Activated T-helper 1 cell treated with anti-CD3 and anti-CD28 coated beads, Interleukin-2, amount 50 U/mL, for 16 hours (primary cell): ENCODE data around the gene OTOL1.
"Not testable (repeated sequence)": the region's sequence is repeated elsewhere in the genome, so short reads cannot be mapped to it uniquely, and the experiment has no call there.

Experiments used
- DNase-seq, 2 donors: peaks; one replicate each; pipeline ENCODE4 v3.0.0-alpha.2; 2020; ENCODE audit warnings: low read depth in 1 of 2, low spot score in 1 of 2

Gene OTOL1

DNA sequence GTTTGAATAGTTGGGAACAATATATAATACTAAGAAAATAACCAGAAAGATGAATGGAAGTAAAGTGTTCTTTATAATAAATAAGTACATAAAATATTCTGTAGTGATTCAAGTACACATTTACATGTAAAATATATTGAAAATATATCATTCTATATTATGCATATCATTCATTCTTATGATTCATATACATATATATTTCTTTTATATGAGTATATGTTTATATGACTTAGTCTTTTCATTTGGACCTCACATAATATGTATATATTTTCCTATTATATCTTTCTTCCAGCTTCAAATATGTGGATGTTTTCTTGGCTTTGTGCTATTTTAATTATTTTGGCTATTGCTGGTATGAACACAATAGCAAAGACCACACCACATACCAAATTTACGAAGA lies at the start of gene OTOL1:
OTOL1 (plus strand) TSS at position 301 of the 400 bp plus-strand sequence; CDS start at position 301, 0 bp downstream.
- no peak for DNase-seq

DNA sequence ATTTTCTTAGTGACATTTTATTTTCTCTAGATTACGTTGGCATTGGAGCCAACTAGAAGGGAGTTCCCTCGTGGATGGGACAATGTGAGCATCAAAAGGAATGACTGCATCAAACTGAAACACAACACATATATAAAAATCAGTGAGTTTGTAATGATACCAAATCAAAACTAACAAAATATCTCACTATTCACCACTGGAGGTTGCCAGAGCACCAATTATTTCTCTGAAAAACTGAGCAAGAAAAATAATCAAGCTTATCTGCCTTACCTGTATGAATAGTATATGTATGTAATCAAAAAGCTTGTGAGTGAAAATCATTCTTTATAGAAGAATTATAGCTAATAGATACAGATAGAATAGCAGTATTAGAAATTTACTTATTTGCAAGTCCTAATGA lies 46.8 kb upstream of the OTOL1 start:
- DNase-seq = no peak

GRCh38 chr3:161452179-161452578 lies 44.4 kb upstream of the OTOL1 start:
- no peak for DNase-seq

DNA sequence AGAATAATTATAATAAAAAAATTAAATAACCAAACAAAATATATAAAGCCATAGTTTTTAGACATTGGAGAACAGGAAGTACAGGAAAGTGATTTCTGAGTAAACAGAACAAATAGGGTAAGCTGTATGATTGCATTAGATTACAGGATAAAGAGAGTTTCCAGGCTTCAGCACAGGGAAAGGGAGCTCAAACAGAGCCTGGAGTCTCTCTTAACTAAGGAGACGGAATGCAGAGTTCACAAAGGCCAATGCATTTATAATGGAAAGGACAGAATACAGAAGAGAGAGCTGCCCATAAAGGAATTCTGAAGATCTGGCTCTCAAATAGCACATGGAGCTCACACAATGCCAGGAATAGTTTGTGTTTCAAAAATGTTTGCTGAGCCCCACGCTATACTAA lies 42.0 kb upstream of the OTOL1 start:
- no peak for DNase-seq

DNA sequence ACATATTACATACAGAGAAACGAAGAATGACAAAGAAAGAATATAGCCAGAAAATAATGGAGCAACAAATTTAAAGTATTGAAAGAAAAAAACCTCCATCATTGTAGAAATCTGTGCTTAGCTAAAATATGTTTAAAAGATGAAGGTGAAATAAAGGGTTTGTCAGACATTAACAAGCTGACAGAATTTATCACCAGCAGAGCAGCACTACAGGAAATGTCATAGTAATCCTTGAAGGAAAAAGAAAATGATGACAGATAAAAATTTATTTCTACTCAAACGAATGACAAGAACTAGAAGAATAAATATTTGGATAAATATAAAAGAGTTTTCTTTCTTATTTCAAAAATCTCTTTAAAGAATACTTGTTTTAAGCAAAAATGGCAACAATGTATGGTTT lies 40.6 kb upstream of the OTOL1 start:
- no peak for DNase-seq

- no peak for DNase-seq
Observed at GRCh38 chr3:161462138-161462537, 34.5 kb upstream of the OTOL1 start.

- DNase-seq = no peak
Observed at GRCh38 chr3:161471211-161471610, 25.4 kb upstream of the OTOL1 start.

GRCh38 chr3:161474139-161474538 lies 22.5 kb upstream of the OTOL1 start:
- DNase-seq = no peak

DNA sequence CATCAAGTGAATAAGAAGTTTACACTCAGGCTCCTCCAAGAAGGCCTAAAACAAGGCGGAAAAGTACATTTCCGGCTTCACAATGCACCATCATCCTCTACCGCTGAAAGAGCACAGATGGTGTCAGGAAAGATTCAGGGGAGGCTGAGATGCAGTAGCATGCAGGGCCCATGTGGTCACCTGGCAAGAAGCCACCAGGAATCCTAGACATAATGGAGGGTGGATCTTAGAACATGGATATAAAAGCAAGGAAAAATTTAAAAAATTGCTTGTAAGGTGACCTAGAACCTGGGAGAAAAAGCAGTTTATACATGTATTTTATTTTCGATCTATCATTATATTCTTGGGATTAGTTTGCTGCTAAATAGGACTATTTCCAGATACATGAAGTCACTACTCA lies 21.9 kb upstream of the OTOL1 start:
- no peak for DNase-seq

GRCh38 chr3:161475206-161475605 lies 21.4 kb upstream of the OTOL1 start:
- no peak for DNase-seq

DNA sequence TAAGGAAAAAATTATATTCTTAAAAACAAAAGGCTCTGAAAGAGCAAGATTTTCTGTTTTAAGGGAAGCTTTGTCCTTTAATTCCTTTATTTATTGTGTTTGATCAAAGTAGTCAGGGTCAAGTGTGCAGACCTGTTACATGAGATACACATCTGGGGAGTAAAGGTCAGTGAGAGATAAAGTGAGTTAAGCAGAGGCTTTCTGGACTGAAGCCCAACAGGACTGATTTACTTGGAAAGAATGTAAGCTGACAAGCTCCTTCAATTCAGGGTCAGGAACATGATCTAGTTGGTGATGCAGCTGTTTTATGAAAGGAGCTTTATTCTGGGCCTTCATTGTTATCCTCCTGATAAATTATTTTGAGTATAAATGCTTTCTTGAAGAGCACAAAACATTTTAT lies 20.7 kb upstream of the OTOL1 start:
- no peak for DNase-seq

- no peak for DNase-seq
Observed at GRCh38 chr3:161484226-161484625, 12.4 kb upstream of the OTOL1 start.

GRCh38 chr3:161488284-161488683 lies 8.3 kb upstream of the OTOL1 start:
- not testable (repeated sequence) for DNase-seq

GRCh38 chr3:161489395-161489794 lies 7.2 kb upstream of the OTOL1 start:
- DNase-seq = no peak

DNA sequence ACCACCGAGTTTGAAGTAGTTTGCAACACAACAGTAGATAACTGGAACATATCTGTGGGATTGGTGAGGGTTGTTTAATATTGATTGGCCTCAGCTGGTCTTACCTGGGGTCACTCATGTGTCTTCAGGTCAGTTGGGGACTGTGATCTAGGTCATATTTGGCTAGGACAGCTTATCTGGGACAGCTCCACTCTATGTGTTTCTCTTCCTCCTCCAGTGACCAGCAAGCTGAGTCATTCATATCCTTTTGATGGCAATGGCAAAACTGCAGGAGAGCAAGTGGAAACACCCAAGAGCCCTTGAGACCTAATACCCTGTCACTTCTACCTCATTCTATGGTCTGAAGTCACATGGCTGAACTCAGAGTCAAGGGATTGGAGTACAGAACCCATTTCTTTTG lies 5.8 kb upstream of the OTOL1 start:
- DNase-seq = not testable (repeated sequence)

GRCh38 chr3:161498259-161498921 lies 1.8 kb downstream of the OTOL1 start:
- no peak for DNase-seq

GRCh38 chr3:161500068-161500796 lies 3.6 kb downstream of the OTOL1 start:
- DNase-seq = no peak

GRCh38 chr3:161503271-161503670 lies 6.7 kb downstream of the OTOL1 start:
- no peak for DNase-seq

GRCh38 chr3:161508852-161509477 lies 12.4 kb downstream of the OTOL1 start:
- no peak for DNase-seq

- no peak for DNase-seq
Observed at GRCh38 chr3:161510510-161511260, 14.1 kb downstream of the OTOL1 start.

DNA sequence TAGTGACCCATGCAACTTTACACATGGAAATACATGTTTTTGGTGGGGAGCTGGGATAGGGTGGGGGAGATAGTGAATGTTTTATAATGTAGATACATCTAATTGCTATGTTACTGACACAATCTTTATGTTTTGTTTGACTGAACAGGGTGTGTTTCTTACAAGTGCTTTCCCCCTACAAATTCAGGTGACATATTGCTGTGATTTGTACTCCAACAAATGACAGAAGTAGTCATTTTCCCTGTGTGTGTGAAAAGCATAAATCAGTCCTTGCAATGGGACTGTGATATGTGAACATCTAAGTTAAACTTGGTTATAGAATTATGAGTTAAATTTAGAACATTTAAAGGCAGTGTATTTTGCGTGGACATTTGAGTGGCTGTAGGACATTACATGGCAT lies 27.3 kb downstream of the OTOL1 start:
- no peak for DNase-seq

GRCh38 chr3:161531930-161532329 lies 35.3 kb downstream of the OTOL1 start:
- no peak for DNase-seq
